T47D (cell line): ENCODE results near the gene USH1C.

Experiments used
- DNase-seq, 2 experiments: peaks; one replicate each; pipeline versions ENCODE4 v3.0.0 to v3.0.0-alpha.2; 2011 to 2012; ENCODE audit warnings: low read depth in 1 of 2, low spot score in 1 of 2
- JUND ChIP-seq: IDR thresholded peaks from 2 replicates; pipeline ENCODE4 v1.6.1; 2012; ENCODE audit warnings: low read depth
- in situ Hi-C: cut with HindIII; loops from 2 replicates; pipeline ENCODE4 v1.10.0; 2016; ENCODE audit warnings: low sequenced_read_pairs, low pct_unique_long_range_greater_than_20kb

USH1C gene

DNA sequence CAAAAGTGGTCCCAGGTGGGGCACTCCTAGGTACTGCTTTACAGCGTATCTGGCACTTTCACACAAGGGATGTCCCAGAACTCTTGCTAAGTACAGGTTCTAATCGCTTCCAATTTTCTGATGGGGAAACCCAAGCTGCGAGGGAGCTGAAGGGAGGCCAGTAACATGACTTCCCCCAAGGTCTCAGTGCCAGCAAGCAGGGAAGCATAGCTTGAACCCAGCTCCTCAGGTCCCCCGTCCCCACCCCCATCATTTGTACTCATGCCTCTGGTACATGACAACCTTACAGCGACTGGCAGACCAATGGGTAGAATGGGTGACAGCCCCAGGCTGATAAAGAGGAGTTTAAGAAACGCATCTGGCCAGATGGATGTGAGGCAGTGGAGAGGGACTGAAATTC is 66.9 kb downstream of the USH1C start:
- no peak for DNase-seq
- in situ Hi-C loops: no loop called here
- TF ChIP-seq JUND: no peak

DNA sequence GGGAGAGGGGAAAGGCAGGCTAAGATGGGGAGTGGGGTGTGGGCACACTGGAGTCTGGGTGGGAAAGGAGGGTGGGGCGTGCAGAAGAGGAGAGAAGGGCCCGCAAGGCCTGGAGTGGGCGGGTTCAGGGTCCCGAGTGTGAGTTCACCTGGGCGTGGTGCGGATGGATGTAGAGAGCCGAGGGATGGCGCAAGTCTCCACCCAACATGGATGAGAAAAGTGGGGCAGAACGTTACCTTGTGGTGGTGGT is 67.2 kb downstream of the USH1C start:
- no peak for DNase-seq
- TF ChIP-seq JUND: no peak
- in situ Hi-C loops: no loop called here

DNA sequence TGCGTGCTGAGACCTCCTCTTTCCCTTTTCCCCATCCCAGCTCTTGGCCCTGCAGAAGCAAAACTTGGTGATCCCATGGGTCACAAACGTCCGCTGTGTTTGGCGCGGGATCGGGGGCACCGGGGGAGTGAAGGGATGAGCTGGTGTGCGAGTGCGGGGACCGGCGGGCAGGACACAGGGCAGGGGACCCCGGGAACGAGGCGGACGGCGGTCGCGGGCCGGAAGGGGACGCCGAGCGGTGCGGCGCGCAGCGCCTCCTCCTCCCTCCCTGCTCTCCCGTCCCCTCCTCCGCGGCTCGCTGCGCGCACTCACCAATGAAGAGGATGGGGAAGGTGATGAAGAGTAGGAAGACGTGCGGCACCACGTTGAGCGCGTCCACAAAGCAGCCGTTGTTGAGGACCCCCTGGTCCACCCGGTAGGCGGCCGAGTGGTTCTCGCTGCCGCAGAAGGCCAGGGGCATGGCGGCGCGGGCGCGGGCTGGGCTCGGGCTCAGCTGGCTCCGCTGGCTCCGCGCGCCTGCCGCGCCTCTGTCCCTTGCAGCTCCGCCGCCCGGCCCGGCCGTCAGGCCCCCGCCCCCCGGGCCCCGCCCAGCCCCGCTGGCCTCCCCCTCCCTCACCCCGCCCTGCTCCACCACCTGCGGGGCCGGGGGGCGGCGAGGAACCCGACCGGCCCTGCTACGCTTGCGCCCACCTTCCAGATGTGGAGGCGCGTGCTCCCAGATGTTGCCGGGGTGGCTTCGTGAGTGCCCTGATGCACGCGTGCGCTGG is 67.7 kb downstream of the USH1C start, which contains the start of gene ABCC8:
Gene ABCC8 (minus strand): TSS at position 529 of the 767 bp plus-strand sequence. CDS start 69 bp downstream, at position 460.
- no peak for DNase-seq
- in situ Hi-C loops: no loop called here
- TF ChIP-seq JUND: no peak

DNA sequence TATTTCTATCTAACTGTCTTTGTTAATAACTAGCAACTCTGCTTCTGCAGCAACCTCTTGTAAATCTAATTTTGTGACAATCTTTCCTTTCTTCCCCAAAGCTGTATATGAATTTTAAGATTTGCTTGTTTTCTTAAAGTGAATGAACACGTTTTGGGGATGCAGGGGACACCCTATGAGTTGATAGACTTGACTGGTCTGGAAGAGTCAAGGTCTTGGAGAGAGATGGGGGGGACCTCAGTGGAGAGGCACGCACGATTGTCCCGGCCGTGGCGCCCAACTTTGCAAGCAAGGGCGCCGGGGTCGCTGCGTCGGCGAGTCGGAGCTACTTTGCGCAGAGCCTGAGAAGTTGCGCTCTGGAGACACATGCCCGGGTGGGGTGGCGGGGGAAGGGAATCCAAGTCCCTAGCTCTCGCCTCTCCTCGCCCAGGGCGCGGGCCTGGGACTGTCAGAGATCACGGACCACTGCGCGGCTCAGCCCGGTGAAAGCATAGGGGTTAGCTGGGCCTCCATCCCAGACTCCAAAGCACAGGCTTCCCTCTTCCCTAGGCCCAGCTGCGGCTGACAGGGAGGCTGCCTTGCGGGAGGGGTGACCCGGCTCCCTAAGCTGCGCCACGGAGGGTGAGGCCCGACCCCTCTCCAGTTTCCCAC is 68.4 kb downstream of the USH1C start:
- no peak for DNase-seq
- in situ Hi-C loops: no loop called here

DNA sequence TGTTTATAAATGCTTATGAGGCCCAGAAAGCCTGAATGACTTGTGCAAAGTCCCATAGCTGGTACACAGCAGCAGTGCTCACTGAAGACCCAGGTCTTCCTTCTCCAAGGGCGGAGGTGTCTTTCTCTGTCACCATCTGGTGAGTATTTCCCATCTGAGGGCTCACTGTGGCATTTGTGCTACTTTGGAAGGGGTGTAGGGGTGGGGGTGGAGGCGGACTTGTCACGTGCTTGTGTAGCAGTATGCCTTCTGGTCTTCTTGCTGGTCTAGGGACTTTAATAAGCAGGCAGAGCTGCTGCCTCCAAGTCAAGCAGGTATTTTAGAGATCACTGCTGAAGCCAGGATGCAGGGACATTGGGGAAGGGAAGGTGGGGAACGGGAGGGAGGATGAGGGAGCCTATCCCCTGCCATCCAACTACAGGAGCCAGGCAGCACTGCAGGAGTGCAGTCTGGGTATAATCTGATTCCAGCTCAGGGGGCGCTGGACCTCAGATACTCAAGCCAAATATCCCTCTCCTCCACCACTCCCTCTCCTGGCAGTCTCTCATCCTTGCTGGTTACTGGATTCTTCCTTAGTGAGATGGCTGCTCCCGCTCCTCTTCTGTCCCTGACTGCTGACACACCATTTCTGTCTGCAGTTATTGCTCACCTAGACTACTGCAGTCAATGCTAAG is 71.0 kb downstream of the USH1C start:
- in situ Hi-C loops: no loop called here
- peak; percentile 51 to 66 for DNase-seq
- no peak for TF ChIP-seq JUND

More for the DNA sequence above, 68.4 kb downstream of the USH1C start:
- no peak for TF ChIP-seq JUND

DNA sequence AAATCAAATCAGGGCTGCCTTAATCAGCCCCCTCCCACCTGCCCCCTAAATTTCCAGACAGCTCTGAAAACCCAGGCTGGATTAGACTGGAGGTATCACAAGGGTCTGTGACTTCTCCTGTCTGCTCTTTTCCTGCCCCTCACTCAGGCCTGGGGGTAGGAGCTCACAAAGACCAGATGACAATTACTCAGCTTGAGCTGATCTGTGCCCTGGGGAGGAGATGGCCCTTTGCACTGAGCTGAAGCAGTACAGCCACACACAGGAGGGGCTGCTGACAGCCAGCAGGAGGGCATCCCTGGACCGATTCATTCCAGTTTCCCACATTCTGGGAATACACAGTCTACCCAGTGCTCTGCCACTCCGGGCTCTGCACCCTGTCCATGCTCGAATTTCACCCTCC is 71.7 kb downstream of the USH1C start:
- in situ Hi-C loops: no loop called here
- TF ChIP-seq JUND: no peak
- DNase-seq: no peak

DNA sequence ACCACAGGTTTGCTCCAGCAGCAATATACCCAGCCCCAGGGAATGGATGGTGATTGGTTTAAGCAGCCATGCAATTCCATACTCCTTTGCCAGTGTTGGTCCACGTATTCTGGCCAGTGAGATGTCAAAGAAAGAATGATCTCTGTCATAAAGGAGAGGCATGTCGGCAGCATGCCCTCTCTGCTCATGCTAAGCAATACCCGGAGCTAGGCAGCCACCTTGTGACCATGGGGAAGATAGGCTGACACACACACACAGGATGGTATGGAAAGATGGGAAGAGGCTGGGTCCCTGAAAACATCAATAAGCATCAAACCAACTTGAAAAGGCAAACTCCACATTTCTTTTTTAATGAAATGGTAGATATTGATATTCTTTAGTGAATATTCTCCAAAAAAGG is 72.7 kb downstream of the USH1C start:
- in situ Hi-C loops: no loop called here
- DNase-seq: peak; percentile 62 to 73
- no peak for TF ChIP-seq JUND

DNA sequence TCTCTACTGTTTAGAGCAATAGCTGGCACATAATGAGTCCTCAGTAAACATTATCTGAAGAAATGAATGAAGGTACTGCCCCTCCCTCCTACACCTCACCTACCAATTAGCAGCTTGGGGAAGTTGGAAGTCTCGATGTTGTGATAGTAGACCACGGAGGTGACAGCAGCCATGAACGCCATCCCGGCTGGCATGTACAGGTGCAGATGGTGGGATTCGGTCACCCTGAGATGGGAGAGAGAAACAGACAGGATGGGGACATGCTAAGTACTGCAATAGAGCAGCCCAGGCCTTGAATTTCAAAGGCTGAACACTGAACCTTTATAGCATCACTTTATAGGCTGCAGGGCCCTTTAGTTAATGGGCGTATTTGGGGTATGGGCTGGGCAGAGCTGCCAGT is 74.2 kb downstream of the USH1C start:
- no peak for TF ChIP-seq JUND
- in situ Hi-C loops: no loop called here
- DNase-seq: no peak

DNA sequence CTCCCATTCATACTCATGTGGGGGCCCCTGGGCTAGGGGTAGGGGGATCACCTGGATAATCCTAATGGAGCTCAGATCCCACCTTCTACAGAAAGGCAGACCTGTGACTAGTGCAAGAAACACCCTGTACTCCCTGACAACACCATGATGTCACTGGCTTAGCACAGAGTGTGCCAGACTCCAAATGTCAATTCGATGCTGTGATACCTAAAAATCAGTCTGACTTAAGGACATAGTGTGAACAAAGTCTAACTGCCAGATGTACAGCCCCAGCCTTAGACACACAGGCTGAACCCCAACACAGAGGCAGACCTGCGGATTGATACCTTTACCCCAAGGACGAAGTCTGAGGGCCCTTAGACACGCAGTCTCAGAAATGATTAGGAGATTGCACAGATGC is 76.1 kb downstream of the USH1C start:
- in situ Hi-C loops: no loop called here
- DNase-seq: no peak

DNA sequence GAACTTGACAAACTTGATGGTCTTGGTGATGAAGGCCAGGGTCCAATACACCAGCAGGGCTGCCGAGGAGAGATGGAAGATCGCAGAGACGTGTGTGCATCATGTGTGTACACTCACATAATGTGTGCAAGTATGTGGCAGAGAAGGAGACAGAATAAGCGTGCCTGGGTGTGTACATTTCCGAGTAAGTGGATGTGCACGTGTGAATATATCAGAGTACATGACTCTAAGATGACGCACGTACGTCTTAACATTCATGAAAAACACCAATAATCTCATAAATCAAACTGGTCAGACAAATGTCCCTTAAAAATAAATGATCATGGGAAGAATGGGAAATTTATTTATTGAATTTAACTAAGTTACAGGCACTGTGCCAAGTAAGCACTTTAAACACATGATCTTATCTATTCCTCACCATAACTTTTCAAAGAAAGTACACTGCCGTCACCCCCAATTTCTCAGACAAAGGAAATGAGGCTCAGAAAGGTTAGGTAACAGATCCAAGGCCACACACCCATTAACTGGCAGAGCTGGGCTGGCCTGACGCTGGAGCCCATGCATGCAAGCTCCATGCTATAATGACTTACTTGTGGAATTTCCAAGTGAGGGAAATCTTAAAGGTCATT is 80.6 kb downstream of the USH1C start:
- TF ChIP-seq JUND: no peak
- in situ Hi-C loops: no loop called here
- DNase-seq: no peak

More for the DNA sequence above, 76.1 kb downstream of the USH1C start:
- no peak for TF ChIP-seq JUND

DNA sequence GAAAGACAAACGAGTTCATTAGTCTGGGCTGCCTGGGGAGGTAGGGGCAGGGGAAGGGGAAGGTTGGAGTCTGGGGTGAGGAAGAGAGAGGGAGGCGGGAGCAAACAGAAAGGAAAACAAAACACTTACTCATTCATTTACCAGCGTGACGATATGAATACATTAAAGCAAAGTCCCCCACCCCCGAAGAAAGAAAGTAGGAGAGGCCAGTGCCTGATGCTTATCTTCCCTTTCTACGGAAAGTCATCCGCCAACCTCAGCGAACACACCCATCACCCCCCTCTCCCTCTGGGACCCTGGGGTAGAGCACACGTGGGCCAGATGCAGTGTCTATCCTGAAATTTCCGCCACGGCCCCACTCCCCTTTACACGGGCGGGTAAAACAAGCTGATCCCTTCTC is 81.3 kb downstream of the USH1C start:
- in situ Hi-C loops: no loop called here
- no peak for TF ChIP-seq JUND
- DNase-seq: no peak

DNA sequence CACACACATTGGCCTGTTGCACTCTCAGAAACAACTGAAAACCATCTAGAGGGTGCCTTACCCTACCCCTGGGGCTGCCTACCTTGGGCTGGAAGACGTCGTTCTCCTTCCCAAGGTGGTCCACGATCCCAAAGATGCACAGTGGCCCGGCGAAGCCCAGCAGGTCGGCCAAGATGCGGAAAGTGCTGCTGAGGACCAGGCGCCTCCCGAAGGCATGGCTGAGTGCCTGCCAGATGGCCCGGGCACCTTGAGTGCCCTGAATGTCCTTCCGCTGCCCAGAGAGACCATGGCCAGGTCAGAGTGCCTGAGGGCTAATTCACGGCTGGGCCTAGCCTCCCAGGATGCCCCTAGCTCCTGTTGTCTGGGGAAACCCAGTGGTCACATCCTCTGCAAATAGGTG is 83.8 kb downstream of the USH1C start:
- TF ChIP-seq JUND: no peak
- DNase-seq: no peak
- in situ Hi-C loops: no loop called here
